Right ventricle myocardium inferior (tissue), 1 donor: ENCODE data around the gene MTHFSD. TPM values are rescaled to one million over a fixed set of nuclear protein-coding genes. Genes with fewer than 3 reads are reported as not detected.

Experiments
- ATAC-seq: fragments of 200-7000 bp; cut with Tn5 transposase; one replicate; pipeline ENCODE4 v1.9.1; 2020; ENCODE audit warnings: mild to moderate bottlenecking, moderate library complexity
- DNase-seq: peaks from one replicate; pipeline ENCODE4 v3.0.0; 2021; ENCODE audit errors: missing footprints
- intact Hi-C: fragments of 100-400 bp; cut with DNase I; formaldehyde crosslinking; loops from one replicate; pipeline ENCODE4 v1.11.0; 2022
- total RNA-seq: library from RNA; stranded (reverse); fragmentation: NEBNext Ultra II Directional; extraction: Animal tissue kit (Norgen Biotek cat#: 25700); gene quantifications from one replicate; pipeline ENCODE4 v1.2.1, GENCODE V29; 2021
- donor health status: DM: no; HTN: yes; CAD: no; lungs with severe emphysema.

Gene MTHFSD
- total RNA-seq, 1 donor from 2014 or later: 10.0 TPM

GRCh38 chr16:86563469-86564345 lies 8.7 kb upstream of the MTHFSD start:
- ATAC-seq (peak; percentile 71), DNase-seq (peak; percentile 92)
- intact Hi-C loops: loop anchor here (1.0 to 5.0 kb wide), 3 partner anchors 499 to 734 kb away; no protein-coding TSS in a partner anchor

DNA sequence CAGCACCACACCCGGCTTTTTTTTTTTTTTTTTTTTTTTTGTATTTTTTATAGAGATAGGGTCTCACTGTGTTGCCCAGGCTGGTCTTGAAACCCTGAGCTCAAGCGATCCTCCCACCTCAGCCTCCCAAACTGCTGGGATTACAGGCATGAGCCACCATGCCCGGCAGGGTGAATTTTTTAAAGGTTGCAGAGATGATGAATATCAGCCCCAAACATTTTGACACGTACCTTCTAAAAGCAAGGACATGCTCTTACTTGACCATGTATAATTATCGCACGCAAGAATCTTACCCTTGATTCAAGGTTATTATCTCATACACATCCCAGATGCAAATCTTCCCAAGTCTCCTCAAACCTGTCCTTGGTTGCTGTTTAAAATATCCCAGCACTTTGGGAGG lies 7.3 kb upstream of the MTHFSD start:
- ATAC-seq: no peak
- intact Hi-C loops: loop anchor here (5.0 kb wide), 1 partner anchor 735 kb away; no protein-coding TSS in a partner anchor
- DNase-seq: no peak

- DNase-seq (no peak), ATAC-seq (no peak)
- intact Hi-C loops: loop anchor here (5.0 kb wide), 1 partner anchor 737 kb away; no protein-coding TSS in a partner anchor
Measured at GRCh38 chr16:86559802-86560305, 4.8 kb upstream of the MTHFSD start.

GRCh38 chr16:86558355-86559193 lies 3.5 kb upstream of the MTHFSD start:
- no peak for DNase-seq
- intact Hi-C loops: no loop called here
- ATAC-seq: no peak

- intact Hi-C loops: no loop called here
- no peak for ATAC-seq
- DNase-seq: no peak
Measured at GRCh38 chr16:86557587-86557986, 2.6 kb upstream of the MTHFSD start.

DNA sequence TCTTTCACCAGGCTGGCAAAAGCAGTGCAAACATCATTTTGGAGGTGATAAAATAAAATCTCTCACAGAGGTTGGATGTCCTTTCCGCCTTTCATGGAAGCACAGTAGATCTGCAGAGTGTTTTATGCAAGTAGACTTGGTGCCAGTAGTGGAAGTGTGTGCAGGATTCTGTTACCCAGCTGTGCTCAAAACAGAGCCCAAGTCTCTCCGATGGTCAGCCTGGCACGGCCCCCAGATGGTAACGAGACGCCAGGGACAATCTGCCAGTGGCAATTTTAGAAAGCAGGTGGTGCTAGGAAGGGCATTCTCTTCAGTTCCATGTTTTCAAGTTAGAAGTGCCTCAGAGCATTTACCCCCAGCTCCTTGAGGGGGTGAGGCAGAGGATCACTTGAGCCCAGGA lies 1.5 kb upstream of the MTHFSD start:
- DNase-seq: no peak
- intact Hi-C loops: no loop called here
- no peak for ATAC-seq

DNA sequence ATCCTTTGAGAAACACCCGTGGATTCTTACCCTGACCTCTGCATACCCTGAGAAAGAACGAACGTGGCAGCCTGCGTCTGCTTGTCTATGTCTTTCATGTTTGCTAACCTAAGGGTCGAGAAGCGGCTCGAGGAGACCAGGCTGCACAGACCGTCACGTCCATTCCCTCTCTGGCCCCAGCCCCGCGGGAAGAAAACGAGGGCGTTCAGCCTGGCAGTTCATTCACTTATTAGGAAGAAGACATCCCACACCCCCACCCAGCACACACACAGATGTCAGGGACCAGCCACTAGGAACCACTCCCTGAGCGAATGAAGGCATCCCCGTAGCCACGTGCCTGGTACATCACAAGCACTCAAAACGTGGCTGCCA lies 655 bp upstream of the MTHFSD start:
- DNase-seq (no peak), ATAC-seq (no peak)
- intact Hi-C loops: no loop called here

DNA sequence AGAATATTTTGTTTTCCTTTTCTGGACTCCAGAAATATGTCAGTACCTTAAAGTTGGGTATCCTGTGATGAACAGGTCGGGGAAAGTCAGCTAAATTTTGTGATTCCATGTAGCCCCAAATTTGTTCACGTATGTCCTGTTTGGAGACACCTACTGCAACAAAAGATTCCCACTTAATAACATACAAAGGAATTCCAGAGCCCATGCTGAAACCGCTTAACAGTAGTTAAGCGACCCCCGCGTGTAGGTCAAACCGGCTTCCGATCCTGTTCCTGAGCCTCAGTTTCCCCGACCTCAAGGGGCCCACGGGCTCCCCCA lies 477 bp downstream of the MTHFSD start:
- intact Hi-C loops: no loop called here
- peak; percentile 1 for ATAC-seq
- DNase-seq: no peak

- intact Hi-C loops: no loop called here
- ATAC-seq (no peak), DNase-seq (no peak)
Measured at GRCh38 chr16:86553356-86553755, 1.7 kb downstream of the MTHFSD start.

- DNase-seq (no peak), ATAC-seq (no peak)
- intact Hi-C loops: no loop called here
Measured at GRCh38 chr16:86550281-86550680, 4.8 kb downstream of the MTHFSD start.

DNA sequence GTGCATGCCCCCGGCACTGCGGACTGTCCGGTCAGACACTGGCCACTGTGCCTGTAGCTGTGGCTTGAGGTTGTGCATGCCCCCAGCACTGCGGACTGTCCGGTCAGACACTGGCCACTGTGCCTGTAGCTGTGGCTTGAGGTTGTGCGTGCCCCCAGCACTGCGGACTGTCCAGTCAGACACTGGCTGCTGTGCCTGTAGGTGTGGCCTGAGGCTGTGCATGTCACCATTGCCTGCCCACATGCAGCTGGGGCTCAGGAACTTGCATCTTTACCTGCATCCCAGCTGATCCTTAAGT lies 5.2 kb downstream of the MTHFSD start:
- DNase-seq (no peak), ATAC-seq (no peak)
- intact Hi-C loops: no loop called here

DNA sequence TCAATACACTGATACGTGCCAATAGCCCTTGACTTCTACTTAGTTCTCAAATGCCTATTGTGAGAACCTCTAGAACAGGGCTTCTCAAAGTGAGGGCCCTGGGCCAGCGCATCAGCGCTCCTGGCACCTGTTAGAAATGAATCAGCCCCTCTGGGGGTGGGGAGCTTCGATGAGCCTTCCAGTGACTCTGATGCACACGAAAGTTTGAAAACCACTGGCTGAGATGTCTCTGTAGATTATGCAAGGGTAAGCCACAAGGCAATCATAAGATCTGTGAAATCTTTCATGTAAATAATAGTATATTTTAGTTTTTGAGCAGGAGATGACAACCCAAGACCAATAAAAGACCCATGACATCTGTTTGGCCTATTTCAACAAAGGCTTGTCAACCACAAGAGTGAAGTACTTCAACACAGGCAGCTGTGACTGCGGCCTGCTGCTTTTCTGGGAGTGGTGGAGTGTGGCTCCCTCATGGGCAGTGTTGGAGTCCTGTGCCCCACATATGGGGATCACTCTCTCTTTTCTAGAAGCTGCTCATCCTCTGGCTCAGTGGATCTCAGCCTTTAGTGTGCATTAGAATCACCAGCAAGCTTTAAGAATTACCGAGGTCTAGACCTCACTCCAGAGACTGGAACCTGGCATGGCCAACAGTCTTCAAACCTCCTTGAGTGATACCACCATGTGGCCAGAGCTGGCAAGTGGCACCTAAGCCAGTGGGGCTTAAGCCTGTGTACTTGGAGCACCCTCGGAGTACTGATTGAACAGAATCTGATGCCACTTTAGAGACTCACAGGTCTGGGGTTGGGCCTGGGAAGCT lies 5.8 kb downstream of the MTHFSD start:
- ATAC-seq (no peak), DNase-seq (no peak)
- intact Hi-C loops: no loop called here

DNA sequence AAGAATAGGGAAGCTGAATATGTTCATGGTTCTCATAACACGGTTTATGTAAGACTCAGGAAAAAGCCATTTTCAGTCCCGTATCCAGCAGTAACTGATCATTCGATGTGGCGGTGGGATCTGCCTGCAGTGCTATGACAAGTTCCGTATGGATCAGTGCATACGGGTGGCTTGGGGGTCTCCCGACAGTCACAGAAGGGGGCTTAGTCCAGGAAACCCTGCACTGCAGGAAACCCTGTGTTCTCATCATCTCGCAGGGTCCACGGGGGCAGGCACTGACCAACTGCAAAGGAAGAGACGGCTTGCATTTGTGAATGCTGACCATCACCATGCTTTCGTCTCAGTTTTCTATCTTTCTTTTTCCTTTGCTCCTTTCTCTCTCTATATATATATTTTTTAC lies 7.7 kb downstream of the MTHFSD start:
- intact Hi-C loops: no loop called here
- DNase-seq (no peak), ATAC-seq (no peak)

GRCh38 chr16:86546638-86547013 lies 8.4 kb downstream of the MTHFSD start:
- ATAC-seq: no peak
- no peak for DNase-seq
- intact Hi-C loops: no loop called here

DNA sequence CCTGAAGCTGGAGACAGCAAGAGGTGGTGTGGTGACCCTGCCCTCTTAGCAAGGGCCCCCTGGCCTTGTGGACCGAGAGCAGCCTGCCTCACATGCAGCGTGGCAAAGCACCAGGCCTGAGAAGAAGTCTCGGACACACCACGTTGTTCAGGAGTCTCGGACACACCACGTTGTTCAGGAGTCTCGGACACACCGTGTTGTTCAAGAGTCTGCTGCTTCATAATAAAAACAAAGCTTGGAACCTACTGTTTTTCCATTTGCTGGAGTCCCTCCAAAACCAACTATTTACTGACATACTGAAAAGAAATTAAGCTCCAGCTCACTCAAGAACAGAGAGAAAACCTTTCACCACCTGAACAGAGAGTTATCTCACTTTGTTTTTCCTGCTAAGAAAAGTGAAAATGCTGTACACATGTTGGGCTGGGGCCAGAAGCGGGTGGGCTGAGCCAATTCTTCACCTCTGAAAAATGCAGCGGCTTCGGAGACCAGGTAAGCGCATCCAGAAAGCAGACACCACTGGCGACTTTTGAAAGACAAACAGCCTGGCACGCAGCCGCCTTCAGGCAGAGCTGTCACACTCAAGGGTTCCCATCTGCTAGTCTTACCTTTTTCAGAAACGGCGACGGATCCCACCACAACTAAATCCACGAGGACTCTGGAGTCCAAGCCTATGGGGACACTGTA lies 8.9 kb downstream of the MTHFSD start:
- DNase-seq (no peak), ATAC-seq (no peak)
- intact Hi-C loops: no loop called here

- no peak for DNase-seq
- no peak for ATAC-seq
- intact Hi-C loops: no loop called here
Measured at GRCh38 chr16:86545481-86545880, 9.6 kb downstream of the MTHFSD start.

- intact Hi-C loops: no loop called here
- ATAC-seq (no peak), DNase-seq (no peak)
Measured at GRCh38 chr16:86542756-86543750, 12.0 kb downstream of the MTHFSD start.

DNA sequence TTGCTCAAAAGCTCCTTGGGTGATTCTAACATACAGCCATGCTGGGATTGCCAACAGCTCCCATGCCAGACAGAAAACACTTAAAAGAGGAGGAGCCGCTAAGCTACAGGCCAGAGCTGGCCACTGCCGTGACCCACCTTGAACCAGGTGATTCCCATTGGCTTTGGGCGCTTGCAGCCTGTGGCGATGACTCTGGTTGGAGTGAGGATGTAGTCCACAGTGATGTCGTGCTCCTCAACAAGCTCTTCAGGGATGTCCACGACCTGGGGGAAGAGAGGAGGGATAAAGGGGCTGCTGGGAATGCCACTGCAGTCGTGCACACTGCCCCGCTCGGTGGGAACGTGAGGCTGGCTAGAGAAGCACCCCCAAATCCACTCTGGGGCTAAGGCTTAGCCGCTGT lies 13.5 kb downstream of the MTHFSD start:
- DNase-seq (no peak), ATAC-seq (no peak)
- intact Hi-C loops: no loop called here
